Stimulated activated CD4-positive, alpha-beta T cell treated with anti-CD3 and anti-CD28 coated beads, TNF-alpha, amount 100 ng/mL, for 24 hours (primary cell): ENCODE data around the gene RGS6.

Experiments used
- DNase-seq, 3 experiments: peaks; one replicate each; pipeline ENCODE4 v3.0.0-alpha.2; 2020; ENCODE audit warnings: low read depth in 3 of 3

Gene RGS6

DNA sequence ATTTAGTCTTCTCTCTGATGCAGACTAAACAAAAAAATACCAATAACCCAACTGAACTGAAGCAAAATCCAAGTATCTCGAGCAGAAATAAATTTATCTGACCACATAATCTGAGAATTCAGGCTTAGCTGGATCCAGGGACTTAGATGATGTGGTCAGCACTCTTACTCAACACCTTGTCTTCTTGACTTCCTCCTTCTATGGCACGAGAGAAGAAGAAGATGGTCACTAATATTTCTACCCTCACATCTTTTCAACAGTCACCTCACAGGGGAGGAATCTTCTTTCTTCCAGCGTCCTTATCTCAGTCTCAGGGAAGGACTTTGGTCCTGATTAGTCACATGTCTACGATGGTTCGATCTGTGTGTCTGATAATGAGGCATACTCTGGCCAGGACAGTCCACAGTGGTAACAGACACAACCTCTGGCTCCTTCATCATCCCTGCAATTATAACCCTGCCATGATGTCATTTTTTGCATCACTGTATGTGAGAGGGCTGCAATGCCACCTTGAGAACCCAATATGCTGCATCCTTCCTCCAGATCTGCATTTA is 15.8 kb downstream of the RGS6 start:
- no peak for DNase-seq

DNA sequence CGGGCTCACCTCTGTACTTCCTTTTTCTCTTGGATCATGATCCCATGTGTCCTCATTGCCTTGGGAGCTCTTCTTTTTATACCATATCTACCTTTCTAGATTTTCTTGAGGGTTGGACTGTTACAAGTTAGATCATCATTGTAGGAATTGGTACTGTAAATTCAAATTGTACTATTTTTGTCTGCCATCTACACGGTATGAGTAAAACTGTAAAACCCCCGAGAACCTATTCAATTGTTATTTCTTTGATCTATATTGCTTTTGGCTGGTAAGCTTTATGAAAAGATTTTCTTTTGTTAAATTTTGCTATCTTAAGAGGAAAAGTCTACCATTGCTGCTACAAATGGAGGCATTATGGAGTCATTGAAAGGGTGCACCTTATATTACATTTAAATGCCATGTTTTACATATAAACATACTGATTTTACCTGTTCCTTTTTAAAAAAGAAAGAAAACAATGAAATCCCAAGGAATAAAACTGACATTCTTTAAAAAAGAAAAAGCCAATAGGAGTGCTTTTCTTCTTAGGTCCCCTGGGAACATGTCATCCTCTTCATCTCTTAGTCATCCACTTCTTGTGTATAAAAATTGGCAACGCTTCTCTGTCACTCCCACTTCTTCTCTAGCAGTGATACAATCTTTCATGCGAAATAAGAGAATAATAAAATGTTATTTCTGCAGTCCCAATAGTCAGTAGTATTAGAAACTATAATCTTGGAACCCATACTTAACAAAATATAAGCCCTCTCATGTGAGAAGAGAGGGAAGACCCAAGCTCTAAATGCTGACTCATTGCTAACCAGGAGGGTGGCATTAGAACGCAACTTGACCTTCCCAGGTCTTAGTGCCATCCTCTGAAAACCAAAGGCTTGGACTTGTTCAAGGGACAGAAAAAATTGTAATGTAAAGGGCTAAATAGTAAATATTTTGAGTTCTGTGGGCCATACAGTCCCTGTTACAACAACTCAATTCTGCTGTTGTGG is 20.4 kb downstream of the RGS6 start:
- DNase-seq: no peak

DNA sequence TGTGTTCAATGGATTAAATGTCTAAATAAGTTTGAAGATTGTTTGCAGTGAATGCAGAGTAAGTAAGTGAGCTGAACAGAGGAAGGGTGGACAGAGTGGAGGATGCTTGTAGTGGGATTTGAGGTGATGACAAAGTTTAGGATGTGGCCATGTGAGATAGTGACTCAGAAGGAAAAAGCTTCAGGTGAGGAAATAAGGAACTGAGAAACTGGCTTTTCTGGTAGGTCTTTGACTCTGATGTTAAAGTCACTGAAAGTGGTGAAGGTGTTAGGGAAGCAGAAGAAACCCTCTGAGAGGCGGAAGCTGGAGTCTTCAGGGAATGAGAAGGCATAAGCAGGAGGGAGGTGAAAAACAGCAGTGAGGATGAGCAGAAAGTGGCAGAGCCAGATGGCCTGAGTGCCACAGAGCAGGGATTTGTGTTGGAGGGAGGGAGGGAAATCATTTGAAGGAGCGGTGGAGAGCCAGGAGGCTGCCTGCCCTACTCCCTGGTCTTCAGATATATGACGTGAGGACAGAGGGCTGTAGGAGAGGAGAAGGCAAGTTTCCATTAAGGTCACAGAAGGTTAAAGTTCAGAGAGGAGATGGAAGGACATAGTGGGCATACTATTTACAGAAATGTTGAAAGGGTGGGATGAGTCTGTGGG is 24.8 kb downstream of the RGS6 start:
- DNase-seq: no peak

DNA sequence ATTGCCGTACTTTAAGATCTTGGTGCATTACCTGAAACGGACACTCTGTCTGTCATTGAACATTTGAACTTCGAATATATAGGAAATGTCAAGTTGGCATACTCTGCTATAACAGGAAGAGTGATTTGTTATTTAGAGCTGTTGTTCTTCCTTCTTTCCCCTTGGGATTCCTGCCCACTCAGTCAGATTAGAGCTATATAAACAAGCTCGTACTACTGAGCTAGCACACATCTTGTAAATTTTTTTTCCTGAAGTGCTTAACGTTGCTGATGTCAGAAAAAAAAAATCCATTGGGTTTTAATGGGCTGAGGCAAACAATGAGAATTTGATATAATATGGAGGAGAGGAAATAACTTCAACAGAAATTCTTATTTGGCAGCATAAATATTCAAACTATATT is 26.8 kb downstream of the RGS6 start:
- no peak for DNase-seq

DNA sequence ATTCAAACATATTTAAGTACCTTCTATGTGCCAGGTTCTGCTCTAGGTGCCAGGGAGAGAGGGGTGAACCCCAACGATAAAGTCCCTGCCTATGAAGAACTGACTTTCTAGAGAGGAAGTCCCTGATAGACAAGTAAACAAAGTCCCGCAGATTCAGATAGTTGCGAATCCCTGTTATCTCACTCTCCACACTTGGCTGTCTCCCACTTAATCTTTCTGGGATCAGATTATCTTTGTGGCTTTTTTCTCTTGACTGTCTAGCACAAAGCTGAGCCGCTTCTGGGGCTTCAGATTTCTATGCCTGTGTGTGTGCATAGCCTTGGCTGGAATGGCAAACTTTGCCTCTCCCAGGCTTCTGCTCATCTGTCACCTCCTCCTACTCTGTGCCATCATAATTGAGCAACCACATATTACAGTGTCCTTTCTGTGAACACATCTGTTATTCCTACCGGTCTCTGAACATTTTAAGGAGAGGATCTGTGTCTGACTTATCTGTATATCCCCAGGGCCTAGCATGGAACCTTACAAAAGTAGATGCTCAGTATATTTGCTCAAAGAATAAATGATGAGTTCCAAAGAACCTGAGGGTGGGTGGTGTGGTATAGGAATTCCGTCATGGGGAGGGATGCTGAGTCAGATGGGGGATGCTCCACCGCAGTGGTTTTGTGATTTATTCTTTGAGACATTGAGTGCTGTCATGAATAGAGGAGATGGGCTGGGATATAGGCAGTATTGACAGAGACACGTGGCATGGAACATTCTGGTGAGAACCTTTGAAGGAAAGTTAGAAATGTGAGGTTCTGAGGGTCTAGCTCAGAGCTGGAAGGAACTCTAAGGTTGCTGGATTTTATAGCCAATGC is 28.5 kb downstream of the RGS6 start:
- no peak for DNase-seq

DNA sequence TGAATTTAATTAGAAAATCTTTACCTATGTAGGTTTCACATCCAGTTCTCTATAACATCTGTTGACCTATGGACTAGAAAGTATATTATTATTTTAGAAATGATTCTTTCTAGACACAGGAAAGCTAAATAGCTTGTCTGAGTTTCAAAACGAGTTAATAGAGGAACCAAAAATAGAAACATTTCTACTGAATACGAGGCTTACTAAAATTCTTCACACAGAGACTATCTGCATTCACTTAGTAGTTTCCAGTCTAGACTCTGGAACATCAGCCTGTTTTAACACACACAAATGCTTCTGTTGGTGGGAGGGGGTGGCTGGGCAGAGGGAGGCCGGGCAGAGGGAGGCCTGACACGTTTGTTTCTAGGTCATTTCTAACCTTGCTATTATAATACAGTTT is 29.7 kb downstream of the RGS6 start:
- DNase-seq: no peak

DNA sequence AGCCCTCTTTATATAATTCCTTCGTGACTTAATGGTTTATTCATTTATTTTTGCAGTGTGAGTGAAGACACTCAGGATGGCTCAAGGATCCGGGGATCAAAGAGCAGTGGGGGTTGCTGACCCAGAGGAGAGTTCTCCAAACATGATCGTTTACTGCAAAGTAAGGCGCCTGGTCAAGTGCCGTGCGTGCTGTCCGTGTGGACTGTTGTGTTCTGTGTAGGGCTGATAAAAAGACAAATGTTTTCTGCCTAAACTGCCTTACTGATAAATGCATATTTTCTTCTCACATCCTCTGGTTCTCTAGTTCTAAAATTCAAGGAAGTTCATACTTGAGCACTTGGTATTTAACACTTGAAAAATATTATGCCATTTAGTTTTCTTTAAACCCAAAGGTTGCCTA is 32.5 kb downstream of the RGS6 start:
- DNase-seq: no peak

DNA sequence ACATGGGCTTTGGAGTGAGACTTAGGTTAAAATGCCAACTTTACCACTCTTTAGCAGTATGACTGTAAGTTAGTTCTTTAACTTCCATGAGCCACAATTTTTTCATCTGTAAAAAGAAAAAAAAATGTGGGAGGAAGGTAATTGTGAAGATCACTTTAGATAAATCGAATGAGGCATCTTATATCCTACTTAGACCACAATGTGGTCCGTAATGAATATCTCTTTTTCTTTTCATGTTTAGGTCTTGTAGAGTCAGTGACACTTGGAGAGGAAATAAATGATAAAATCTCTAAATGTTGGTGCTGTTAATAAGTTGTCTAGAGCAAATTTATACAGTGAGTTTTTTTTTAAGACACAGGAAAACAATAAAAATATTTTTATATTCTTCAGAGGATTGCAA is 34.3 kb downstream of the RGS6 start:
- no peak for DNase-seq

DNA sequence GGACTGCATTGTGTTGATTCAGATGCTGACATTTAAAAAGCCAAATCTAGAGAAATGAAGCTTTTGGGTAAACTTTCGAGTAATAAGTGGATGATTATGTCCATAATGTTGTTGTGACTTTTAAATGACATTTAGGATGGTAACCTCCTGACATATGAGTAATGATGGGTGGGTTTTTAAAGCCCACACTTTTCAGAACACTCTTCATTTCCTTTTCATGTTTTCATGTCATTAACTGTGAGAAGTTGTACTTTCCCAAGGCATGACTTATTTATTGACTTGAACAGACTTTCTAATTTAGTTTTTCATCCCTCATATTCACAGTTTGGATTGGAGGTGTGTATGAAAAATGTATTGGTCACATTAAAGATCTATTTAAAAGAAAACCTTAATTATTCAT is 35.5 kb downstream of the RGS6 start:
- DNase-seq: no peak

DNA sequence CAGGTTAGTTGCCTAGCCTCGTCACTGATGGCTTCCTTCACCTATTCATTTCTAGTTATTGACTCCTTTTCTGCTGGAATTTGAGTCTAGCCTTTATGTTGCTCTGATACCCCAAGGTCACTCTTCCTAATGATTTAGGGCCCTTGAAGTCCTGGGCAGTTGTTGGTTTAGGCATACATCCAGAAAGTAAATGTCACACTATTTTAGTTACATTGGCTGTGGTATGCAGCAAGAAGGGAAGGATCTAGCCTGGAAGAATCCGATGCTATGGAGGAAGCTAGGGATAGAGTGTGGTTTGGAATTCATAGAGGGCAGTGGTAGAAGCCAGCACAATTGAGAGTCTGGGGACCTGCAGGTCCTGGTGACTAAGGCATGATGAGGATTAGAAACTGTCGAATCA is 38.0 kb downstream of the RGS6 start:
- DNase-seq: no peak

DNA sequence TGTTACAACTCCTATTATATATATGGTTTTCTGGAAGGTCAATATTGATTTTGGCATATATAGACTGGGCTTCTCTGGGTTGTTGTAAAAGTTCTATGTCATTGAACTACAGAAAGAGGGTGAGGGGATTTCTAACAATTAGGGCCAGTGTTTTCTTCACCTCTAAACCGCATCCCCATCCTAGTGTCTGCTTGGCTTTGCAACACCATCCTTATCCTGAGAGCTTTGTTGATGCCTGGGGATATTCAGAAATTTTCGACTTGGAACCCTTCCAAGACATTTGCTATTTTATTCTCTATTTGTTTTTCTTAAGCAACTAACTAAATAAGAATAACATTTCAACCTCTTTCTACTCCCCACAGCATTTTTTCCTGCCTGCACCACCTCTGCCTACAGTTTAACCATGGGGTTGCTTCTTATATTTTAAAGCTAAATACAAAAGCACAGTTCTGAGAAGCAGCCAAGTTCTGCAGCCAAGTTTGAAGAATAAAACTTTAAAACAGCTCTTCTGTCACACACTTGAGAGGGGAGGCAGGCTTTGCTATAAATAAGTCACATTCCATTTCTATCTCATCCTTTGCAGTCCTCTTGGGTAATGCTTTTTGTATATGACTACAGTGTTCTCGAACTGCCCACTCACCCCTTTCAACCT is 53.4 kb downstream of the RGS6 start:
- no peak for DNase-seq

DNA sequence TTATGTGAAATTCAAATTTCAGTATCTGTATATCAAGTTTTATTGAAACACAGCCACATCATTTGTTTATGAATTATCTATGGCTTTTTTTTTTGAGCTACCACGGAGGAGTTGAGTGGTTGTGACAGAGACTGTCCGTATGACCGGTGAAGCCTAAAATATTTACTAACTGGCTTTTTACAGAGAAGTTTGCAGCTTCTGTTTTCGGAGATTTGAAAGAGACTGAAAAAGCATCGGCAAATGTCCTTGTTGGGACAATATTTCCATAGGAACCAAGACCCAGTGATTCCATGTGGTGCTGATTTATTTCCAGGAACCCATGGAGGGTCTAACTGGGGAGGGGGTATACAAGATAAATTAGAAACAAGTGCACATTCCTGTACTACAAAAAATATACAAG is 56.2 kb downstream of the RGS6 start:
- no peak for DNase-seq

DNA sequence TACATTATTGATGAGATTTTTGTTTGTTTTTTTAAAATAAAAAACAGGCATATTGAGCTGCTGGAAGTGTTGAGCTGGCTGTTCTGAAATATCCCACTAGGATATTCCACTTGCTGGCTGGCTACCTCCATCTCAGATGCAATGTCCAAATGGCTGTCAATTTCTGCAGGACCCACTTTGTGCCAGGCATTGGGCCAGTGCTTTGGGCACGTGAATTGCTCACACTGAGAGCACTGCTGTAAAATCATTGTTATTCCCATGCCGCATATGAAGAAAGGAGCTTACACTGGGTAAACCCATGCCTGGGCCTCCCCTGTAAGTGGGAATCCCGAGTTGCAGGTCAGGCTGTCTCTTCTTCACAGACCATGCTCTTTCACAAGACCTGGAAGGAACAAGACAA is 56.7 kb downstream of the RGS6 start:
- DNase-seq: no peak

DNA sequence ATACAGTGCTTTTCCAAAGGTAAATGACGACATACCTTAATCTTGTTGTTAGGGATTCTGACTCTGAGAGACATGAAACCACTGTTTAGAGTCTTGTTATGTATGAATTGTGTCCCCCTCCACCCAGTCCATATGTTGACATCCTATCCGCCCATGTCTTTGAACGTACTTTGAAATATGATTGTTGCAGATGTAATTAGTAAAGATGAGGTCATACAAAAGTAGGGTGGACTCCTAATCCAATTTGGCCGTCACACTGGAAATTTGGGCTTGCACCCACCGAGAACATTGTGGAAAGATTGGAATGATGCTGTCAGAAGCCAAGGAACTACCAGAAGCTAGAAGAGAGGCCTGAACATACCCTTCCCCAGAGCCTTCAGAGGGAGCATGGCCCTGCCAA is 62.2 kb downstream of the RGS6 start:
- DNase-seq: no peak

DNA sequence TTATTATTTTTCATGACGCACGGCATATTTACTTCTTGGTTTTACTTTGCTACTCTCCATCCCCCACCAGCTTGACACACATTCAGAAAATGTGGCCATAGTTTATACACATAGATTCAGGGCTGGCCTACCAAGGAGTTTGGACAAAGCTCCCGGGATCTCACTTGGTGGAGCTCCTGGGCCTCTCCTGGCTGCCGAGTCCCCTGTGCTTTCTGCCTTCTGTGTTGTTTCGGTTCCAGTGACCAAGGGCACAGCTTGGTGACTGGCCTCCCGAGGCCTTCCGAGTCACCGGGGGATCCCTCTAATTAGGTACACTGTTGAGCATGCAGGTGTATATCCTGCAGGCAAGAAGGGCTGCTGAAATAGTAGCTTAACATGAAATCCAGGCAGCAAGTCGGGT is 63.5 kb downstream of the RGS6 start:
- no peak for DNase-seq

DNA sequence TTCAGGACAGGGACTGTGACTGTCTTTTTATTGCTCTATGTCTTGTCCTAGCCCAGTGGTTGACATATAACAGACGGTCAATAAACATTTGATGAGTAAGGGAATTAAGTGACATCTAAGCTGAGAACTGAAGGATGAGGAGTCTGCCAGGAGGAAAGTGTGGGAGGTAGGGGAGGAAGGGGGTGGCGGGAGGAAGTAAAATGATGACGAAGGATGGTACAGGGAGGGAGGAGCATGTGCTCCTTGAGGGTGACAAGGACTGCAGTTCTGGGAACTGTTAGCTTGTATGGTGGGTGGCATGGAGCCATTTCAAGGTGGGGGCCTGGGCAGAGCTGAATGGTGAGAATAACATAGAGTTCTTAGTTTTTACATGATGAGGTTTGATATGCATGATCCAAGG is 64.4 kb downstream of the RGS6 start:
- no peak for DNase-seq

DNA sequence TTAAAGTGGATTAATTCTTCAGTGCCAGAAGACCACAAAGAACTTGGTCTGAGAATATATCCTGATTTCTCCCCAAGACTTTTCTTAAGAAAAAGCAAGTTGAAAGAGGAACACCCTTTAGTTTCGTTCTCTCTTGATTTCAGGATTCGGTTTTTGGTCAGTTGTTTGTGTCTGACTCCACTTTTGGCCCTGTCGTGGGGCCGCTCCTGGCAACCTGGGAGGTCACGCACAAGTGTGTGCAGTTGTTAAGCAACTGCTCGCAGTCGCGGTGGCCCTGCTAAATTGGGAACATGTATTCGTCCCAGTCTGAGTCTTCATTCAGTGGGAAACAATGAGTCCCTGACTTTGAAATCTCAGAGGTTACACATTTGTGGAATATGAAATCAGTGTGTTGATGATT is 68.7 kb downstream of the RGS6 start:
- DNase-seq: no peak

DNA sequence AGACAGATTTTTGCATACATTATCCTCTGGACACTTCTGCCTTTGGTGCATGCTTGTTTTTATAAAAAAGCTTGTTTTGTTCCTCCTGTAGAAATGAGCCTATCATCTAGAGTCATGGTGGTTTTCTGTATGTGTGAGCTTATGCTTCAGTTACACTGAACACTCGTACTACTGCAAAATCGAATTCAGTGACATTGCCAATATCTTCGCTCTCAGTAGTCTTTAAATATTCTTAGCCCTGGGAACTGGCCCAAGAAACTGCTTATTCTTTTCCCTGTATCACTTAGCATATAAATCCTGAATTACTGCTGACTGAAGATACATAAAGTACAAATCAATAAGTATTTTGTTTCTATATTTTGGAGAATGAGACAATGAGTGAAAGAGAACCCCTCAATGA is 70.5 kb downstream of the RGS6 start:
- no peak for DNase-seq

DNA sequence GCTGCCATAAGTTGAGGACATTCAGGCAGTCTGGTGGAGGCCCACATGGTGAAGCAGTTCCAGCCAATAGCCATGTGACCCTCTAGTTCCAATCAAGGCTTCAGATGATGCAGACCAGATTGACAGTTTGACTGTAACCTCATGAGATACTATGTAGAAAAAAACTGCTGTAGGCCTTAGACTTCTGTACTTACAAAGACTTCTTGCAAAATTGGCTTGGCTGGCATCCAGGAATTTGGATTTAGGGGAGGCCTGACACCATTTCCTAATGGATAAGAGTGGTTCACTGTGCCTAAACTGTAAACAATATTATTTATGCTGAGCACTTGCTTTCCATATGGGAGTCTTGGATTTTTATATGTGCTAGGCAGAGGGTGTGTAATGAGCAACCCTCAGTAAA is 76.4 kb downstream of the RGS6 start:
- no peak for DNase-seq

DNA sequence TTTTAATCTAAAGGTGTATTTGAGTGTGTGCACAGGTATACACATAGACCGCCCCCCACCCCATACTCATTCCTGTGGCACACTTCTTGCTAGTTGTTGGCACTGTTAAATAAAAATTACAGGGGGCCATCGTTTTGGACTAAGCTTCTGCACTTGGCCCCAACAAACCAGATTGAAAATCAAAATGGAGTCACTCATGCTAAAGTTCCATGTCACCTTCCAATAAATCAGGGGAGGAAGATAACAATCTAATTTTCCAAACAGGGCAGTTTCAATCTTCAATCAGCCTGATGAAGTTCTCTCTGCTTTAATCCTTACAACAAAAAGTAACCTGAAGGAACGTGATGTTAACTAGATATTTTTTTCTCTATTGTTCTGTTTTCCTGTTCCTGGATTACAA is 78.2 kb downstream of the RGS6 start:
- no peak for DNase-seq

DNA sequence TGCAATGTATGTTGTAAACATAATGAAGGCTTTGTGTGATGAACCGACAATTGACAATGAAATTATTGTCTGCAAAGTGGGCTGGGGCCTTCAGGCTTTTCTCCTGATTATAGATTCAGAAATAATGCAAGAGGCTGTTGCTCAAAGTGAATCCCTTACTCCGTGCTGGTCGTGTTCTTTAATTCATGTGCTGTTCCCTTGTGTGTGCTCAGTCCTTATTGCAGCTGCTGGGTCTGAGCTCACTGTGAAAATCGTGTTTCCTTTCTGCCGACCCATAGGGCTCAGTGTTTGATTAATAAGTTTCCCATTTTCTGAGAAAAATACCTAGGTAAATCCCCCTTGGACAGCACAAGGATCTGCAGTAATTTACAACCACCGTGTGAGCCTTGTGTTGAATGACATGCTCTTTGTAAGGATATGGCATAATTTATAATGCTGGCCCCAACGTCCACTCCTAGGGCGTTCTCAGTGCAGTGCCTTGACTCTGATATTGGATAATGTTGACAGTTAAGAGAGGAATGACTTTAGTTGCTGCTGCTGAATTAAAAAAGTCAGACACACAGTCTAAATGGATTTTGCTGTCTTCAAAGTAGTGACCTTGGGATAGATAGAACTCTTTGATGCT is 81.6 kb downstream of the RGS6 start:
- DNase-seq: no peak
